Sciatic nerve (tissue), 2 donors: ENCODE data around the gene RHOXF2. TPM values are rescaled to one million over a fixed set of nuclear protein-coding genes. Genes with fewer than 3 reads are reported as not detected.
"Not testable (repeated sequence)": the region's sequence is repeated elsewhere in the genome, so short reads cannot be mapped to it uniquely, and the experiment has no call there.

Experiments used
- ATAC-seq: fragments of 200-7000 bp; cut with Tn5 transposase; one replicate; pipeline ENCODE4 v1.9.1; 2020; ENCODE audit warnings: mild to moderate bottlenecking, moderate library complexity
- DNase-seq: peaks from one replicate; pipeline ENCODE4 v3.0.0-alpha.2; 2020; ENCODE audit warnings: low spot score
- intact Hi-C: fragments of 100-400 bp; cut with DNase I; formaldehyde crosslinking; loops from one replicate; pipeline ENCODE4 v1.14.2; 2022
- total RNA-seq: library from RNA; stranded (reverse); fragmentation: NEBNext Ultra II Directional; extraction: Animal tissue kit (Norgen Biotek cat#: 25700); gene quantifications from one replicate; pipeline ENCODE4 v1.2.1, GENCODE V29; 2021
- donor health status: DM: no; HTN: no; CAD: no.
- donor health status: DM: no; HTN: no; CAD: no.

RHOXF2 gene
- total RNA-seq, 1 donor from 2014 or later, result not detected

GRCh38 chrX:120195786-120196185, 37.4 kb downstream of the RHOXF2 start:
- intact Hi-C loops, ATAC-seq, DNase-seq: not testable (repeated sequence)

GRCh38 chrX:120196626-120197283, 38.3 kb downstream of the RHOXF2 start:
- intact Hi-C loops, DNase-seq: not testable (repeated sequence)
- ATAC-seq, result peak; percentile 41

- ATAC-seq (no peak), DNase-seq (no peak)
- intact Hi-C loops, result no loop called here
These were observed 42.4 kb downstream of the RHOXF2 start for GRCh38 chrX:120200851-120201250.

GRCh38 chrX:120205816-120206753, 47.7 kb downstream of the RHOXF2 start:
- no peak for DNase-seq
- intact Hi-C loops, result no loop called here
- ATAC-seq, result no peak

GRCh38 chrX:120207009-120207605, 48.7 kb downstream of the RHOXF2 start:
- intact Hi-C loops, result no loop called here
- DNase-seq (no peak), ATAC-seq (no peak)

GRCh38 chrX:120213438-120214265, 55.2 kb downstream of the RHOXF2 start:
- peak; percentile 68 for ATAC-seq
- intact Hi-C loops, result no loop called here
- peak; percentile 75 for DNase-seq

Other genes with a start within 250 kb of the RHOXF2 start
- 9.6 TPM for gene NKAP, start 214.9 kb upstream of the RHOXF2 start, total RNA-seq
- gene RHOXF2B, start 80.9 kb upstream of the RHOXF2 start, total RNA-seq, result not detected
- gene RHOXF1, start 42.7 kb upstream of the RHOXF2 start, total RNA-seq, result 0.67 TPM
- gene ZBTB33, start 92.2 kb downstream of the RHOXF2 start, total RNA-seq, result 11.1 TPM
- 16.4 TPM for gene TMEM255A, start 152.8 kb downstream of the RHOXF2 start, total RNA-seq
- not detected for gene ATP1B4, start 203.5 kb downstream of the RHOXF2 start, total RNA-seq